ENCODE results near the gene PAF1.
"Not testable (repeated sequence)": the region's sequence is repeated elsewhere in the genome, so short reads cannot be mapped to it uniquely, and the experiment has no call there.

PAF1 gene

DNA sequence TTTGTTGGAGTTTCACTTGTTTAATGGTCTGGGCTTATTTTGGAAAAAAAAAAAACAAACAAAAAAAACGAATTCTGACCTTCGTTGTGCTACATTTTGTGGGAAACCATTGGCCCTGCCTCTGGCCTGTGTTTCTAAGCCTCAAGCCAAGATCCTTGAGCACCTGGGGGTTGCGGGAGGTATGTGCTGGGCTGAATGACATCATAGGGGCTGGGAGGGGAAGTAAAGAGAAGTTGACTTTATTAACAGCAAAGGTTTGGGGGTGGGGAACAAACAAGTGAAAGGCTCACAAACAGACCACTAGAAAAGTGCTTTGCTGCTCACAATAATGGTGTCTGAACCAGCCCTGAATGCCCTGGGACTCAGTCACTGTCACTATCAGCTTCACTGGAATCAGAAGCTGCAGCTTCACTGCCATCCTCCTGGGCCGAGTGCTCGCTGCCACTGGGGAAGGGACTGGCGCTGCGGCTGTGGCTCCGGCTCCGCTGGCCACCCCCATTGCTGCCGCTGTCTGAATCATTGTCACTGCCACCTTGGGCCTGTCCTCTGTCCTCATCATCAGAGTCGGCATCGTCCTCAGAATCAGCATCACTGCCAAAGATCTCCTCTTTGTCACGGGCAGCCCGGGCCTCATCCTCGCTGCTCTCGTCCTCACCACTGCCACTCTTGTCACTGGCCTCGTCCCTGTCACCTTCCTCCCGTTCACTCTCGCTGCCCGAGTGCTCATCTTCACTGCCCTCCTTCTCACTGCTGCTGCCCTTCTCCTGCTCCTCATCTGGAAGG, 5.1 kb downstream of the PAF1 start:
- DNase-seq: no peak

DNA sequence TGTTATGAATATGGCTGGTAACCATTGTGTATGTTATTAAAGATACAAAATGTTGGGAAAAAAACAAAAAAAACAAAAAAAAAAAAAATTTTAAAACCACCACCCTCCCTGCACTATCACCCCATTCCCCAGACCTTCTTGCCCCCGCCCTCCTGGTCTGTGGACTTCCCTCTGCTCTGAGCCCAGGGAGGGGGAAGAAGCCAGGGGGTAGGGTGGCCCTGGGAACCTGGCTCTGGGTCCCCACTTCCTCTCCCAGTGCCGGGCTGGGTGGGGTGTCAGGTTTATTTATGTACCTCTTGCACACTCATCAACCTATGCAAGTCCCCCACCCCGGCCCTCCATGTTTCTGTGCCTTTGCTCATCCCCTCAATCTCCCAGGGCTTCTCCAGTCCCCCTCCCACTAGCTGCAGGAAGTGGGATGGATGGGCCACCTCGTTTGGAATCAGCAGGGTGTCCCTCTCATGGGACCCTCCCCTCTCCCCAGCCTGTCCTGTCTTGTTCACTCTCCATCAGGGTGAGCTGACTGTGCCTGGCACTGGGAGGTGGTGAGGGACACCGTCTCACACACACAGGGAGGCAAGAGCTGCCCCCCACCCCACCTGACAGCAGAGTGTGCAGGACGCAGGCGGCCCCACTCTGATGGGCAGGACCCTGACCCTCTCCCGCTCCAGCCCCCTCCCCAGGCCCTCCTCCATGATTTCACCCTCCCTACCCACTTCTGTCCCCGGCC, 5.9 kb downstream of the PAF1 start:
- DNase-seq: no peak

DNA sequence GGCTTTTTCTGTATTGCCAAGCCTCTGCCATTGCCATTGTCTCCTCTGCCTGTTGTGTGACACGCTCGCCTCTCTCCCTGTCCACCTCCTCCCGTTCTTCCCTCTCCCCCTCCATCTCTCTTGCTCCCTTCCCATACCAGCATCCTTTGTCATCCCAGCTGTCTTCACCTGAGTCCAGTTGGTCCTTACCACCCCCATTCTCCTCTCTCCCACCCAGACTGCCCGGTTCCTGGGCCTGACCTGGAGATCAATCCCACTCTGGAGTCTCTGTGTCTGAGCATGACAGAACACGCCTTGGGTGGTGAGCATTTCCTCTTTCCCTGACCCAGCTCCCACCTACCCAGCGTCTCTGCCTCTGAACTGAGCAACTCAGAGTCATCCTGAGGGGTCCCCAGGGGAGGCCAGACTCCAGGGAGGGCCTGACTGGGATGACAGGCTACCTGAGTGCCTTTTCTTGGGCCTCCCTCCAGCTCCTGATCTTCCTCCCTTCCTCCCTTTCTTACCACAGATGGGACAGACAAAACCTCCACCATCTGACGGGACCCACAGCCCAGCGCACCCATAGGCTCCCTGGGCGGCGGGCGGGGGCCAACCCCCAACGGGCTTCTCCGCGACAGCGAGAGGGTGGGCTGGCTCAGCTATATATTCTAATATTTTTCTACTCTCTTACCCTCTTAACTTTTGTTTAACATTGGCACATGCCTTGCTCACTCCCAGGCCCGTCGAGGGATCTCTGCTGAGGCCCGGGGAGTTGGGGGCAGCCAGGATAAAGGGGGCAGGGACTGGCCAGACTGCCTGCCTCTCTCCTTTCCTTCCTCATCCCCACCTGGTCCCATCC, 7.7 kb downstream of the PAF1 start:
- no peak for DNase-seq

DNA sequence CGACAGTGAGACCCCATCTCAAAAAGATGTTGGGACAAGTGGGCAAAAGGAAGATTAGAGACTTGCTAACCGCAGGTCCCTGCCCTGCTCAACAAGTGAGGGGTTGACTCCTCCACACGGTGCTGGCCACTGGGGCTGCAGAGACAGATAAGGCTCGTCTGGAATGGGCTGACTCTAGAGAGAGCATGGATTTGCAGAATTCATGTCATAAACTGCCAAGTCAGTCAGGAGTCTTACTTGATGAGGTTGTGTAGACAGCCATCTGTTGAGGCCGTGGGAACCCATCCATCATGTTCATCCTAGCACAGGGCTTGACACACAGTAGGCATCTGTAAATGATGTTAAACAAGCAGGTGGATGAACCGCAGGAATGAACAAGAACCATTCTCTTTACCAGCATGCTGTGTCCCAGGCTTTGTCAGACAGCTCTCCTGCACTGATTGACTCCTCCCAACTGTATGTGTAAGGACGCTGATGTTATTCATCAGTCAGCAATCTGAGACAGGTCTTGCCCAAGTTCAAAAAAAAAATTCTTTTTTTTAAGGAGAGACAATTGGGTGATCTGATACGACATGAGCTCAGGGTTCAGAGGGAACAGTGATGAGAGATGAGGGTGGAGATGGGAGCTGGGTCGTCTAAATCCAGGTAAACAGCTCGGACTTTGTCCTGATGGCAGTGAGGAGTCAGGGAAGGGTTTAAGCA, 8.8 kb downstream of the PAF1 start:
- DNase-seq: no peak

DNA sequence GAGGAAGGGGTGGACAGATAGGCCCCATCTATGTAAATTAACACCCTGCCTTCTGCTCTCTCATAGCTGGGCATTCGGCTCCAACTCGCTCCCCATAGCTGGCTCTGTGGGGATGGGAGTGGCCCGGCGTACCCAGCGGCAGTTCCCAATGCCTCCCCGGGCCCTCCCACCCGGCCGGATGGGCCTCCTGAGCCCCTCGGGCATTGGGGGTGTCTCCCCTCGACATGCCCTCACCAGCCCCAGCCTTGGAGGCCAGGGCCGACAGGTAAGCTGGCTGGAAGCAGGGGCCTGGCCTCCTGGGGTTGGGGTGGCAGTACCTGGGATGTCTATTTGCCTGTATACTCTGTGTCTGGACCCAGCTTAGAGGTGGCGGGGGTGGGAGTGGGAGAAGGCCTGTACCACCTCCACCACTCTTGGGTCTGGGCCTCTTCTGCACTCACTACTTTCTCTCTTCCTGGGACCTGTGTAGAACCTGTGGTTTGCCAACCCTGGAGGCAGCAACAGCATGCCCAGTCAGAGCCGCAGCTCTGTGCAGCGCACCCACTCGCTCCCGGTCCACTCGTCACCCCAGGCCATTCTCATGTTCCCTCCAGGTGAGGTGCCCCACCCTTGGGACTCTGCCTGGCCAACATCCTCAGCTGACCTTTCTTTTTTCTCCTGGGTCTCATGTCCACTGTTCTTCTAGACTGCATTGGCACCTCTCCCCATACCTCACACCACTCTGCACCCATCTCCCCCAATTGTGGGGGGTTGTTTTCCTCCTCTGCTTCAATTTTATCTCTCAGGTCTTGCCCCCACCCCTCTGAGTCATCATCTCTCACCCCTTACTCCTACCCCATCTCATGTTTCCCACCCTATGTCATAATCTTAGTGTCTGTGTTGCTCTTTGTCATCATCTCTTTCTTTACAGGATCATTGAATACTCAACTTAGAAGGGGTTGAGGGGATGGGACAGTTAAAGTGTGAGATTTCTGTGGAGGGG, 10.1 kb downstream of the PAF1 start:
- no peak for DNase-seq

DNA sequence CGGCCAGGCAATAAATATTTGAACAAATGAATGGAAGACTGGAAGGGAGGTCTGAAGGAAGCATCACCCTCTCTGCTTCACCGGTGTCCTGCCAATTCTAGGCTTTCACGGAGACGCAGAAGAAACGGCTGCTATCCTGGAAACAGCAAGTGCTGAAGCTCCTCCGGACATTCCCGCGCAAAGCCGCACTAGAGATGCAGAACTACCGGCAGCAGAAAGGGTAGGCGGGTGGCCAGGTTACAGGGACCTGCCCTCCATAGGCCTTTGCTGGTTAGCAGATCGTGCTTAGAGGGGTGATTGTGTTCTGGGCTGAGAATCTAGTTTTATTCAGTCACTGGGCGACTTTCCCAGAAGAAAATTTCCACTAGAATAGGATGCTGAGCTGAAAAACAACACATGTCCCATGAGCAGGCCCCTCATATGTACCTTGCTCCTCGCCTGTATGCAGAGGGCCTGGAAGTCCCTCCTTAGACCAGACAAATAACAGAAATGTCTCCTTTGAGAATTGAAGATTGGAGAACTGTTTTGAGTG, 11.0 kb downstream of the PAF1 start:
- peak in 6 of 56 donors; percentile 4 to 53 (median 18) for DNase-seq

DNA sequence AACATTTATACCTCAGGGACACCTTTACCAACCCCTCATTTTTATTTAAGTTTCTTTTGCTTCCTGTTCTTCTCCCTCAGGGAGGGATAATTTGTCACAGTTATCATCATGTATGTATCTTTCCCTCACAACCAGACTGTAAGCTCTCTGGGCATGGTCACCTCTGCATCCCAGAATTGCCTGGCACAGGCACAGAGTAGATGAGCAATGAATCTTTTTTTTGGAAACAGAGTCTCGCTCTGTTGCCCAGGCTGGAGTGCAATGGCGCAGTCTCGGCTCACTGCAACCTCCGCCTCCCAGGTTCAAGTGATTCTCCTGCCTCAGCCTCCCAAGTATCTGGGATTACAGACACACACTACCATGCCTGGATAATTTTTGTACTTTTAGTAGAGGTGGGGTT, 11.5 kb downstream of the PAF1 start:
- not testable (repeated sequence) for DNase-seq

DNA sequence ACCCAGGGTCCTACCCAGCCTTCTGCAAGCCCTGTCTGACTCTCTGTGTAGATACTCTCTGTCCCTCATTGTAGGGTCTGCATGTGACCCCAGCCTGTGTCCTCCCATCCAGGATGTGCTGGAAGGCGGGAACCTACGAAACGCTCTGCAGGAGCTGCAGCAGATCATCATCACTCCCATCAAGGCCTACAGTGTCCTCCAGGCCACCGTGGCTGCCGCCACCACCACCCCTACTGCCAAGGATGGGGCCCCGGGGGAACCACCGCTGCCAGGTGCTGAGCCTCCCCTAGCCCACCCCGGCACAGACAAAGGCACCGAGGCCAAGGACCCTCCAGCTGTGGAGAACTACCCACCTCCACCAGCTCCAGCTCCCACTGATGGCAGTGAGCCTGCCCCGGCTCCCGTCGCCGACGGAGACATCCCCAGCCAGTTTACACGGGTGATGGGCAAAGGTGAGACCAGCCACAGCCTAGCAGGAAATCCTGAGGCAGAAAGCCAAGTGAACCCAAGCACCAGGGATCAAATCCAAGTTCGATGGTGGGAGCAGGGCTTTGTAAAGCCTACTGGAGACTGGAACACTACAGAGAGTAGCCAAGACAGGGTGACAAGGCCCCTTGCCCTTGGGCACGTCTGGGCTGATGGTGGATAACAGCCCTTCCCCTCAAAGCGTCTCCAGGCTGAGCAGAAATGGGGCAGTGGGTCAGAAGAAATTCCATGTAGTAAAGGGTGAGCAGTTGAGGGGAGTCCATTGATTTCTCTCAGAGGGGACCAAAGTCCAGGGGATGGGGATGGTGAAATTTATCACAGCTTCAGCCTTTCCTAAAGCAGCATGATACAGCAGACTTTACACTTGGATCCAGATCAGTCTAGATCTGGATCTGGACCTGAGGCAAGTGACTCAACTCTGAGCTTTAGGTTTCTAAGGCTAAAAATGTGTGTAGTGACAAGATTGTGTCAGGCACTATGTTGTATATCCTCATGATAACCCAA, 13.2 kb downstream of the PAF1 start:
- no peak for DNase-seq

DNA sequence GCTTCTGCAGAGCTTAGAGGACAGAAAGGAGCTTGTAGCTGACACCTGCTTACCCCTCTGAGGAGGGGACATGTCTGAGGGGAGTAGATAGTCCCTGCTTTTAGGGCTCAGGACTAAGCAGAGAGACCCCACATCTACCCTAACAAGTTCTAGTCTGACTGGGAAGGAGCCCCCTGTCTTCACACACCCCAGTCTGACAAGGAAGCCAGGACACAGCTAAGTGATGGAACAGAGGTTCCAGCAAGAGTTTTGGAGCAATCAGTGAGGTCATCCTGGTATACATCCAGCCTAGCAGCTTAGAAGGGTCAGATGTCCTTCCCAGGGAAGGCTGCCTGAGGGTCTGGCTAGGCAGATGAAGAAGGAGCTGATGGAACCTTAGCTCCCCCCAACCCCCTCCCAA, 15.0 kb downstream of the PAF1 start:
- DNase-seq: no peak

DNA sequence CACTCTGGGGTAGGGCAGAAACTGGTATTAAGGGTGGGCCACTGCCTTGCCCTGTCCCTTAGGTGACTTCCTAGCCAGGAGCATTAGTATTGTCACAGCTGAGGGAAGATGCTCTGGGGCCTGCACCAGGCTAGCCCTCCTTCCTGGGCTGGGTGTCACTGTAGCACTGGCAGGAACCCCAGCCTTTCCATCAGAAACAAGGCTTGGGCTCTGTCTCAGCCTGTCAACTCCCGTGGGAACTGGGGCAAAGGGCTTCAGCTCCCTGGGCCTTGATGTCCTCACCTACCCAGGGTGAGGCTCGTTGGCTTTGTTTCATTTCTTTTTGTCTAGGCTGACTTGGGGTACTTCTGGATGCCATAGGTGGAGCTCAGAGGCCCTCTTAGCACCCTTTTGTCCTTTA, 18.0 kb downstream of the PAF1 start:
- peak in 9 of 56 donors; percentile 7 to 56 (median 17) for DNase-seq

DNA sequence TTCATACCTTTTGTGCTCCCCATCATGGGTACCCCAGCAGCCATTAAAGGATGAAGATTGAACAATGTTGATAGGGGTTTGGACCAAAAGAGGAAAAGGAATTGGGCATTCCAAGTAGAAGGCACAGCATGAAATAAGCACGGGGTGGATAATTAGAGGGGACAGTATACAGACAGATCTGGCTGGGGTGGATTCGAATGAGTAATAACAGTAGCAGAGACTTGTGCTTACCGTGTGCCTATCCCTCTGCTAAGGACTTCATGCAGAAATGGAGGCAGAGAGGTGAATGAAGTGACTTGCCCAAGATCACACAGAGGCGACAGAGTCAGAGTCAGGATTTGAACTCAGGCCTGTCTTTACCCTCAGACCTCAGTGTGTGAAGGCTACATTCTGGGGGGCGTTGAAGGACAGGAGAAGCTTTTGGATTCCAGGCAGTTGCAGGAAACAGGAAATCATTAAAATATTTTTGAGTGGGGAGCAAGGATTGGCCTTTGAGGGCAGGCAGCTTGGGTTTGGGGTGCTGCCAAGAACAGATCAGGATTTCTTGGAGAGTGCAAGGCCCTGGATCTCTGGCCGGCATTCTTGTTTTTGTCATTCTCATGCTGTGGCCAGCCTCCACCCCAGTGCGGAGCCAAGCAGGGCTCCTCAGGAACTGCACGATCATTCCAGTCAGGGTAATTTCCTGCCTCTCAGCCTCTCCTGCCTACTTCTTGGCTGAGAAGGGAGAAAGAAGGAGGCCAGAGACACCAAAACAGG, 18.7 kb downstream of the PAF1 start:
- DNase-seq: peak in 45 of 56 donors; percentile 4 to 78 (median 42)

DNA sequence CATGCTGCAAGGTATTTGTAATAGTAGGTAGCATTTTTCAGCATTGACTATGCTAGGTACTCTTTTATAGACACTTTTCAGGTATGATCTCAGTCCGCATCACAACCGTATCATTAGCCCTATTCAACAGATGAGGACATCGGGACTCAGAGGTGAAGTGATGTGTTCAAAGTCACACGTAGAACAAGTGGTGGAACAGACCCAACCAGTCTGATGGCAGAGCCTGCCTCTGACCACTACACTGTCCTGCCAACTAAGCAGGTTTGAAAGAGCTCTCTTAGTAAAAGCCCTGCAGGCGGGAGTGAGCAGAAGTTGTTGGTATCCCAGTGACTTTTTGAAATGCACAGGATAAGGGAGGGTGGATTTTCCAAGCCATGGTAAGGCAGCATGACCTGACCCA, 20.2 kb downstream of the PAF1 start:
- no peak for DNase-seq

DNA sequence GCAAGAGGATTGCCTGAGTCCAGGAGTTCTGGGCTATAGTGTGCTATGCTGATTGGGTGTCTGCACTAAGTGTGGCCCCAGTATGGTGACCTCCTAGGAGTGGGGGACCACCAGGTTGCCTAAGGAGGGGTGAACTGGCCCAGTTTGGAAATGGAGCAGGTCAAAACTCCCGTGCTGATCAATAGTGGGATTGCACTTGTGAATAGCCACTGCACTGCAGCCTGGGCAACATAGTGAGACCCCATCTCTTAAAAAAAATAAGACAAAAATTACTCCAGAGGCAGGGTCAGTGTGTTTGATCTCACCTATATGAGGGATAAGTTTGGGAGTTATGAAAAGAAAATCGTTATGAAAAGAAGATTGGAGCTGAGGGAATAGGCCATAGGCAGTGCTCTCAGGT, 21.7 kb downstream of the PAF1 start:
- DNase-seq: no peak

DNA sequence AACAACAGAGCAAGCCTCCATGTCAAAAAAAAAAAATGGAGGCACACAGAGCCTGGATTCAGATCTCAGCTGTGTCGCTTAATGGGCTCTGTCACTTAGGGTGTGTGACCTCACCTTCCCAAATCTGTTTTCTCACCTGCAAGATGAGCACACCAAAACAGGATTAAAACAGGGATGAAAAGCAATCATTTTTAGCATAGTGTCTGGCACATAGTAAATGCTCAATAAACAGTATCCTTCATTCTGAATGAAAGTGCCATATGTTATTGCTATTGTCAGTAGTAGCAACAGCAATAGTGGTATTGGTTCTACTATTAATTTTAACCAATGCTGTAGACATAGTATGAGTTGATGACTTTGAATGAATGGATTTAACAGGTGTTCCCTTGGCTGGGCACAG, 25.4 kb downstream of the PAF1 start:
- no peak for DNase-seq

DNA sequence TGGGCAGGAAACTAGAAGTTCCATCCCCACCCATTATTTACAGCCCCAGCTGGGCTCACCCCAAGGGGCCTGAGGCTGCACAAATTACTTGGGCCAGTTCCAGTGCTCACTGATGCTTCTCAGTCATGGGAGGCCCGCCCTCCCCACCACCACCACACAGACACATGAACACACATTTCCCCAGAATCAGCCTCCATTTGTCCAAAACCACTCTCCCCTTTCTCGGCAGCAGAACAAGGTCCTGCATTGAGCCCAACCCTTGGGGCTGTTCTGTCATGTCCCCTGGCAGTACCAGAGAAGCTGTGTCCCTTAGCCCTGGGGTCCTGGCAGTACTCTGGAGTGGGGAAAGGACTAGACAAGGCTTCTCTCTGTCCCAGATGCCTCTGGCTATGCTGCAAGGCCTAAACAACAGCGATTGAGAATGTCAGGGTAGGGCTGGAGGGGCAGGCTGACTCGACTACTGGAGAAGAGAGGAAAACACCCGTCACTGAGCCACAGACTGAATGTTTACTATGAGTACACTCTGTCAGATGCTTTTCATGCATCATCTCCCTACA, 26.9 kb downstream of the PAF1 start:
- DNase-seq: peak in 54 of 56 donors; percentile 10 to 96 (median 78)

DNA sequence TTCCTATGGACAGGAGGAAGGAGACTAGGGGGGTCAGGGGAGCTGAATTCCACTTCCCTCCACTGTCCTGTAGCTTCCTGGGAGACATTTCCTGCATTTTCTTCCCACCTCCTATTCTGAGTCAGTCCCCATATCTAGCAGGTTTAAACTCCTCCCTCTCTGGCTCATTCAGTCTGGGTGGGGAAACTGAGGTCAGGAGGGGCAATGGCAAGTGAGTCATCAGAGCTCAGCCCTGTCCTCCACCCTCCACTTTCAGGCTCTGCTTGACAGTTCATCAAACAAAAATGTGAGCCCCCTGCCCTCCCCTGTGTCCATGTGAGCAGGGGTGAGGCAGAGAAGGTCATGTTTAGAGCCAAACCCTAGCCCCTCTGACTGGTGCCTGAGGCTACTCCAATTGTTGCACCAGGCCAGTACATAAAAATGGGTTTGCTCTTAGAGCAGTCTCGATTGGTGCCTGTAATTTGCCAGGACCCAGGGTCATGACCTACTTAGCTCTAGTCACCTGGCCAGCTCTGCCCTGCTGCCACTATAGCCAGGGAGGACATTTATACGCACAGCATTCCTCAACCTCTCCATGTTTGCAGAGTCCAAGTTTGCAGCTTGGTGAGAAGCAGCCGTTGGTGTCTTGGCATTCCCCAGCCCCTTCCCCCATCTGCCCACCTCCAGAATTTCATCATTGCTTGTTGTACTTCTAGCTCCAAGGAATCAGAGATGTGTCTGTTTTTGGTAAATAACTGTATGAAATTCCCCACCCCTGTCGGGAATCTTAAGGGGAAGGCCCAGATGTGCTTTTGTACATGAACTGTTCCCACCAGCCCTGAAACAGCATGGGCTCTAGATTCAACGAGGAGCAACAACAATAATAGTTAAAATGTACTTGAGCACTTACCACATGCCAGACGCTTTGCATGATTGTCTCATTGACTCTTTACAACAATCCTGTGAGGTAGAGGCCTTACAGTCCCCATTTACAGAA, 27.9 kb downstream of the PAF1 start:
- peak in 1 of 56 donors; percentile 16 for DNase-seq
